ENCODE results near the gene EIF5. TPM values are rescaled to one million over a fixed set of nuclear protein-coding genes. Genes with fewer than 3 reads are reported as not detected.

EIF5 gene
- total RNA-seq, 3 donors from 2014 or later (not counting 1 experiment from before 2014, with no cell fraction given): 498 to 670 (median 594) TPM

GRCh38 chr14:103316721-103317121 lies 17.3 kb upstream of the EIF5 start:
- Histone ChIP-seq H3K4me1 (ENCODE audit: control insufficient read depth, insufficient read depth, low read length) (no peaks in the 10 kb centered on the region), H3K4me3 (ENCODE audit: low read length) (no peak overlapping the region), H3K27ac (ENCODE audit: low read length) (no peak overlapping the region), H3K27me3 (ENCODE audit: control insufficient read depth, insufficient read depth, low read length) (no peaks in the 10 kb centered on the region), H3K9me3 (ENCODE audit: control insufficient read depth, insufficient read depth, low read length) (no peaks in the 10 kb centered on the region), H3K36me3 (ENCODE audit: control insufficient read depth, insufficient read depth, low read length) (no peaks in the 10 kb centered on the region)
- Mint-ChIP-seq H3K4me3 (no peak overlapping the region), H3K27ac (no peak overlapping the region), H3K9me3 (no peaks in the 10 kb centered on the region), H3K27me3 (ENCODE audit: low read depth in 2 of 2) (peaks cover 0 to 13% of the 10 kb centered on the region in 2 donors), H3K4me1 (no peaks in the 10 kb centered on the region), H3K36me3 (no peaks in the 10 kb centered on the region)
- TF ChIP-seq CTCF (IDR thresholded peaks at IDR 0.05): no peak
- no peak for DNase-seq
- intact Hi-C loops (cut with micrococcal nuclease): no loop called here
- 89% methylated on average over 16 of the region's 16 CpGs for WGBS (ENCODE audit: insufficient coverage)
- no peak for ATAC-seq

- Mint-ChIP-seq H3K4me1 (no peaks in the 10 kb centered on the region), H3K27me3 (ENCODE audit: low read depth in 2 of 2) (peaks cover 0 to 13% of the 10 kb centered on the region in 2 donors), H3K27ac (no peak overlapping the region), H3K36me3 (no peaks in the 10 kb centered on the region), H3K4me3 (no peak overlapping the region), H3K9me3 (no peaks in the 10 kb centered on the region)
- ATAC-seq (no peak), DNase-seq (no peak)
- no peaks in the 10 kb centered on the region for H3K36me3 ChIP-seq (ENCODE audit: control insufficient read depth, insufficient read depth, low read length)
- H3K9me3 ChIP-seq (ENCODE audit: control insufficient read depth, insufficient read depth, low read length): no peaks in the 10 kb centered on the region
- TF ChIP-seq CTCF (IDR thresholded peaks at IDR 0.05): no peak
- H3K4me1 ChIP-seq (ENCODE audit: control insufficient read depth, insufficient read depth, low read length): no peaks in the 10 kb centered on the region
- WGBS (ENCODE audit: insufficient coverage): 38% methylated on average over 9 of the region's 9 CpGs
- intact Hi-C loops (cut with micrococcal nuclease): no loop called here
- no peaks in the 10 kb centered on the region for H3K27me3 ChIP-seq (ENCODE audit: control insufficient read depth, insufficient read depth, low read length)
- H3K27ac ChIP-seq (ENCODE audit: low read length): no peak overlapping the region
- H3K4me3 ChIP-seq (ENCODE audit: low read length): no peak overlapping the region
These were observed 16.8 kb upstream of the EIF5 start for GRCh38 chr14:103317251-103317650.

- Mint-ChIP-seq H3K4me1 (no peaks in the 10 kb centered on the region), H3K36me3 (no peaks in the 10 kb centered on the region), H3K27me3 (ENCODE audit: low read depth in 2 of 2) (peaks cover 0 to 13% of the 10 kb centered on the region in 2 donors), H3K4me3 (no peak overlapping the region), H3K9me3 (no peaks in the 10 kb centered on the region), H3K27ac (no peak overlapping the region)
- Histone ChIP-seq H3K9me3 (ENCODE audit: control insufficient read depth, insufficient read depth, low read length) (no peaks in the 10 kb centered on the region), H3K4me3 (ENCODE audit: low read length) (no peak overlapping the region), H3K27me3 (ENCODE audit: control insufficient read depth, insufficient read depth, low read length) (no peaks in the 10 kb centered on the region), H3K4me1 (ENCODE audit: control insufficient read depth, insufficient read depth, low read length) (no peaks in the 10 kb centered on the region), H3K27ac (ENCODE audit: low read length) (no peak overlapping the region), H3K36me3 (ENCODE audit: control insufficient read depth, insufficient read depth, low read length) (no peaks in the 10 kb centered on the region)
- TF ChIP-seq CTCF (IDR thresholded peaks at IDR 0.05): no peak
- 84% methylated on average over 10 of the region's 10 CpGs for WGBS (ENCODE audit: insufficient coverage)
- no peak for DNase-seq
- intact Hi-C loops (cut with micrococcal nuclease): no loop called here
- ATAC-seq: no peak
These were observed 16.0 kb upstream of the EIF5 start for GRCh38 chr14:103317976-103318580.
